Cardiac muscle cell (in vitro differentiated cells and primary cell): ENCODE results near the gene NR3C1. TPM values are rescaled to one million over a fixed set of nuclear protein-coding genes. Genes with fewer than 3 reads are reported as not detected.

Experiments used
- DNase-seq, 2 donors: peaks; one replicate each; pipeline versions ENCODE4 v3.0.0 to v3.0.0-alpha.2; 2010 to 2017; ENCODE audit warnings: low read depth in 1 of 2, low spot score in 1 of 2
- H3K27ac ChIP-seq: fragments of 200-600 bp; sonication (generic); 2 replicates; pipeline ENCODE4 v1.5.1; 2016
- H3K27me3 ChIP-seq: fragments of 200-600 bp; sonication (generic); 2 replicates; pipeline ENCODE4 v1.6.0; 2016; ENCODE audit warnings: control low read depth
- H3K36me3 ChIP-seq: fragments of 200-600 bp; sonication (generic); 2 replicates; pipeline ENCODE4 v1.5.1; 2016; ENCODE audit warnings: control low read depth
- H3K4me1 ChIP-seq: fragments of 200-600 bp; sonication (generic); 2 replicates; pipeline ENCODE4 v1.8.1; 2017; ENCODE audit warnings: low read depth, mild to moderate bottlenecking, mixed run types
- H3K4me3 ChIP-seq: fragments of 200-600 bp; sonication (generic); 2 replicates; pipeline ENCODE4 v1.5.1; 2016; ENCODE audit warnings: mild to moderate bottlenecking
- H3K9me3 ChIP-seq: fragments of 200-600 bp; sonication (generic); 2 replicates; pipeline ENCODE4 v1.5.1; 2017; ENCODE audit warnings: low read depth, mild to moderate bottlenecking, control low read depth
- CTCF ChIP-seq: IDR thresholded peaks from 2 replicates; pipeline ENCODE4 v1.5.1; 2012; ENCODE audit warnings: low read depth, mild to moderate bottlenecking, low read length
- polyA plus RNA-seq: library from polyadenylated mRNA; unstranded; fragments of >200 nt; fragmentation: Nextera tagmentation; extraction: Ambion mirVana; gene quantifications from 2 replicates; pipeline ENCODE4 v1.2.1, GENCODE V29; 2016
- total RNA-seq: library from RNA; depleted of rRNA; stranded (reverse); fragments of >200 nt; gene quantifications from 2 replicates; pipeline ENCODE4 v1.2.3, GENCODE V29; 2016

Gene NR3C1
- total and polyA plus RNA-seq, 2 experiments from 2014 or later, result 9.4 to 9.7 TPM

DNA sequence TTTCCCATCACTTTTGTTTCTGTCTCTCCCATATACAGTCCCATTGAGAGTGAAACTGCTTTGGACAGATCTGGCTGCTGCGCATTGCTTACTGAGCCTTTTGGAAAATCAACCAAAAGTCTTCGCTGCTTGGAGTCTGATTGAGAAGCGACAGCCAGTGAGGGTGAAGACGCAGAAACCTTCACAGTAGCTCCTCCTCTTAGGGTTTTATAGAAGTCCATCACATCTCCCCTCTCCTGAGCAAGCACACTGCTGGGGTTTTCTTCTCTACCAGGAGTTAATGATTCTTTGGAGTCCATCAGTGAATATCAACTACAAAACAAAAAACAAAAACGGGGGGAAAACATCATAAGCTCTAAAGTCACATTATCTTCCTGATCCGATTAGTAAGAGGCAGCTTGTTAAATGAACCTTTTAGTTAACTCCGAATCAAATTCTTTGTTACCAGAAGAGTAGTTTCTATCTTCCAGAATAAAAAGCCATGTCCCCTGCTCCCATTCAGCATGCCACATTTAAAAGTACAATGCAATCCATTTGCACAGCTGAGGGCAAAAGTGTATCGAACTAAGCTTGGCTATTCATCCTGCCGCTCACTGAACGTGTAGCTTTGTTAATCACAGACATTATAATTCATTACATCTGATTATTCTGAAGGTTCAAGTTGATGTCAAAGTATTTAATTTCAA lies 2.8 kb downstream of the NR3C1 start:
- no peaks in the 10 kb centered on the region for H3K36me3 ChIP-seq
- no peaks in the 10 kb centered on the region for H3K4me1 ChIP-seq
- no peak for TF ChIP-seq CTCF
- no peak overlapping the region for H3K27ac ChIP-seq
- H3K9me3 ChIP-seq, result no peaks in the 10 kb centered on the region
- peak in 1 of 2 donors; percentile 45 for DNase-seq
- no peak overlapping the region for H3K4me3 ChIP-seq
- H3K27me3 ChIP-seq, result peaks cover 20% of the 10 kb centered on the region

DNA sequence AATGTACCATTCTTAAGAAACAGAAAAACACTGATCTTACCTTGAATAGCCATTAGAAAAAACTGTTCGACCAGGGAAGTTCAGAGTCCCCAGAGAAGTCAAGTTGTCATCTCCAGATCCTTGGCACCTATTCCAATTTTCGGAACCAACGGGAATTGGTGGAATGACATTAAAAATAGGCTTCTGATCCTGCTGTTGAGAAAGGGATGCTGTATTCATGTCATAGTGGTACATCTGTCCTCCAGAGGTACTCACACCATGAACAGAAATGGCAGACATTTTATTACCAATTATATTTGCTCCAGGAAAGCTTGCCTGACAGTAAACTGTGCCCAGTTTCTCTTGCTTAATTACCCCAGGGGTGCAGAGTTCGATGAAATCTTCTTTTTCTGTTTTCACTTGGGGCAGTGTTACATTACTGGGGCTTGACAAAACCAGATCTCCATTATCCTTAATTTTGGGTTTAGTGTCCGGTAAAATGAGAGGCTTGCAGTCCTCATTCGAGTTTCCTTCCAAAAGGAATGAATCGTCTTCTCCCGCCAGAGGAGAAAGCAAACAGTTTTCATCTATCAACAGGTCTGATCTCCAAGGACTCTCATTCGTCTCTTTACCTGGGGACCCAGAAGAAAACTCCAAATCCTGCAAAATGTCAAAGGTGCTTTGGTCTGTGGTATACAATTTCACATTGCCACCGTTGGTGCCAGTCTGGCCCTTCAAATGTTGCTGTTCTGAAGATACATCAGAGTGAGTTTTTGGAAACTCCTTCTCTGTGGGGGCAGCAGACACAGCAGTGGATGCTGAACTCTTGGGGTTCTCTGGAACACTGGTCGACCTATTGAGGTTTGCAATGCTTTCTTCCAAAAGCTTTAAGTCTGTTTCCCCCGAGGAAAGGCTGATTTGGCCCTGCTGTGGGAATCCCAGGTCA lies 3.6 kb downstream of the NR3C1 start:
- no peaks in the 10 kb centered on the region for H3K4me1 ChIP-seq
- H3K4me3 ChIP-seq, result no peak overlapping the region
- no peaks in the 10 kb centered on the region for H3K9me3 ChIP-seq
- no peak overlapping the region for H3K27ac ChIP-seq
- DNase-seq, result no peak
- H3K36me3 ChIP-seq, result no peaks in the 10 kb centered on the region
- TF ChIP-seq CTCF, result no peak
- peaks cover 20% of the 10 kb centered on the region for H3K27me3 ChIP-seq

DNA sequence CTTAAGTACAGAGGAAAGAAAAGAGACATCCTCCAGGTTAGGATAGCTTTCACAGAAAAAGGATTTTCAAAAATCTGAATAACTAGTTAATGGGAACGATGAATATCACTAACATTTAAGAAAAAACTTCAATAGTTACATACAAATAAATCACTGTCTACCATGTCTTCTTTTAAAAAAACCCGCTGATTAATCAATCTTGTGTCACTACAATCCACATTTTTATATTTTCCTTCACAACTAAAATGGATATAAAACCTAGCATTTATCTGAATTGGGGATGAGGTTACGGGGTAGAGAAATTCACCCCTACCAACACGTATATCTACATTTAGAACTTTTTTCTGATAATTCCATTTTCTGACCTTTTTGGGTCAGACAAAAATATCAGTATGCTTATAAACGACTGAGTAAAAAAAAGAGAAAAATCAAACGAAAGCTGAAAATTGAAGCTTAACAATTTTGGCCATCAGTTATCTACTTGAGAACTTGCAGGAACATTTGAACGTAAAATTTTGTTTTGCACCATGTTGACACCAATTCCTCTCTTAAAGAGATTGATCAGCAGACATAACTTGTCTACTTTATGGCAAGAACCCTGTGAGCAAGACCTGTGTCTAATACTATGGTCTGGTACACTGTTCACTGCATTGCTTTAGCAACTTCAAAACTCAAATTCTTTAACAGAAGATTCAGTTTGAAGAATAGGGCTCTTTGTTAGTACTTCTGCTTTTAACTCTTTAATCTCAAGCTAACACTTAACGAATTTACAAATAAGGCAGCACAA lies 4.8 kb downstream of the NR3C1 start:
- H3K36me3 ChIP-seq, result no peaks in the 10 kb centered on the region
- no peaks in the 10 kb centered on the region for H3K9me3 ChIP-seq
- H3K4me3 ChIP-seq, result no peak overlapping the region
- no peak overlapping the region for H3K27ac ChIP-seq
- H3K4me1 ChIP-seq, result no peaks in the 10 kb centered on the region
- DNase-seq, result peak in 1 of 2 donors; percentile 29
- peaks cover 20% of the 10 kb centered on the region for H3K27me3 ChIP-seq
- TF ChIP-seq CTCF, result no peak

- Histone ChIP-seq H3K4me1 (peaks cover 2% of the 10 kb centered on the region), H3K27ac (no peak overlapping the region), H3K36me3 (no peaks in the 10 kb centered on the region), H3K4me3 (no peak overlapping the region), H3K9me3 (no peaks in the 10 kb centered on the region), H3K27me3 (peaks cover 20% of the 10 kb centered on the region)
- no peak for DNase-seq
- TF ChIP-seq CTCF, result no peak
Measured at GRCh38 chr5:143398053-143398355, 5.5 kb downstream of the NR3C1 start.

DNA sequence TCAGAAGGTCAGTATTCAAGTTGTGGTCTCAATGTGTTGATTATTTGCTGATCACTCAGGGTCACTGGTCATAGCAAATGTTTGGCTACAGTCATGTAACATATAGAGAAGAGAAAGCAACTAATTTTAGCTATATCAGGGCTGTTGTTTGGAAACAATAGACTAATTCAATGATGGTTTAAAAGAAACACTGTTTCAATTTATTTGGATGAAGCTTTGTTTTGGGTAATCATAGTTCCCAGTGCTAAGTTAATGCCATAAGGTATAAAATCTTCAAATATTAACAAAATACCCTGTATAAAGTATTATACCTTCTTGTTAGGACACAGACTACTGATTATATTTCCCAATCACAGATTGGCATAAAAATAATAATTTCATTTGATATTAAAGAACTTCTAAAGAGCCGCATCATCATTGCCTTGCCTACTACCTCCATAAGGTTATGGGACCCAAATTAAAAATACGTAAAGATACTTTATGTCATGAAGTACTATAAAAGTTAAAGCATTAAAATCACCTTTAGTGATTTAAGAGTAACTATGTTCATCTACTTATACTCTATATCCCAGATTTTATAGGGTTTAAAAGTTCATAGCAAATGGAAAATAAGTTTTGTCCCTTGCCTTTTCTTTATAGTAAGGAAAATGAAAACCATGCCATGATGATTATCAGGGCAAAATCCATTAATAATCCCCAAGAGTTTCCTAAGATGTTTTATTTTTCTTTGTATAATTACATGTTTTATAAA lies 6.0 kb downstream of the NR3C1 start:
- no peaks in the 10 kb centered on the region for H3K36me3 ChIP-seq
- DNase-seq, result no peak
- peaks cover 20% of the 10 kb centered on the region for H3K27me3 ChIP-seq
- peaks cover 5% of the 10 kb centered on the region for H3K4me1 ChIP-seq
- no peaks in the 10 kb centered on the region for H3K9me3 ChIP-seq
- no peak overlapping the region for H3K4me3 ChIP-seq
- no peak overlapping the region for H3K27ac ChIP-seq
- TF ChIP-seq CTCF, result no peak
